ENCODE results near the gene OR2A25. TPM values are rescaled to one million over a fixed set of nuclear protein-coding genes. Genes with fewer than 3 reads are reported as not detected.
"Not testable (repeated sequence)": the region's sequence is repeated elsewhere in the genome, so short reads cannot be mapped to it uniquely, and the experiment has no call there.

Gene OR2A25
- total RNA-seq, 2 experiments from 2014 or later = not detected

- H3K4me3 Mint-ChIP-seq = no peak overlapping the region
- DNase-seq = no peak
- no peaks in the 10 kb centered on the region for H3K4me1 Mint-ChIP-seq
- H3K27me3 Mint-ChIP-seq = peaks cover 10% of the 10 kb centered on the region
- POLR2A ChIA-PET = no interaction called here
- H3K36me3 Mint-ChIP-seq (ENCODE audit: low read depth) = no peaks in the 10 kb centered on the region
- CTCF ChIA-PET = no interaction called here
- no peaks in the 10 kb centered on the region for H3K9me3 Mint-ChIP-seq
- no peak overlapping the region for H3K27ac Mint-ChIP-seq
Measured at GRCh38 chr7:144037414-144038035, 32.1 kb upstream of the OR2A25 start.

GRCh38 chr7:144038887-144039286, 30.7 kb upstream of the OR2A25 start:
- peaks cover 6% of the 10 kb centered on the region for H3K27me3 Mint-ChIP-seq
- no peak overlapping the region for H3K4me3 Mint-ChIP-seq
- DNase-seq = no peak
- POLR2A ChIA-PET = no interaction called here
- no peaks in the 10 kb centered on the region for H3K9me3 Mint-ChIP-seq
- CTCF ChIA-PET = no interaction called here
- H3K27ac Mint-ChIP-seq = no peak overlapping the region
- no peaks in the 10 kb centered on the region for H3K4me1 Mint-ChIP-seq
- no peaks in the 10 kb centered on the region for H3K36me3 Mint-ChIP-seq (ENCODE audit: low read depth)

GRCh38 chr7:144048648-144049047, 21.0 kb upstream of the OR2A25 start, which contains the start of gene OR2A5:
OR2A5 (plus strand) TSS chr7:144048948; CDS start chr7:144050402, 1,454 bp downstream.
- DNase-seq = no peak
- H3K27me3 Mint-ChIP-seq = peaks cover 7% of the 10 kb centered on the region
- no peak within 1 kb of the TSS for H3K27ac Mint-ChIP-seq
- H3K9me3 Mint-ChIP-seq = no peaks in the 10 kb centered on the region
- H3K4me3 Mint-ChIP-seq = no peak within 1 kb of the TSS
- H3K4me1 Mint-ChIP-seq = no peaks in the 10 kb centered on the region
- ChIA-PET POLR2A (no interaction called here), CTCF (no interaction called here)
- no peaks in the 10 kb centered on the region for H3K36me3 Mint-ChIP-seq (ENCODE audit: low read depth)

GRCh38 chr7:144049491-144049890, 20.1 kb upstream of the OR2A25 start:
- Mint-ChIP-seq H3K36me3 (ENCODE audit: low read depth) (no peaks in the 10 kb centered on the region), H3K27ac (no peak overlapping the region), H3K4me3 (no peak overlapping the region), H3K4me1 (no peaks in the 10 kb centered on the region), H3K9me3 (no peaks in the 10 kb centered on the region), H3K27me3 (peaks cover 11% of the 10 kb centered on the region)
- DNase-seq = no peak
- CTCF ChIA-PET = no interaction called here
- POLR2A ChIA-PET = no interaction called here

GRCh38 chr7:144050093-144050492, 19.5 kb upstream of the OR2A25 start:
- H3K4me1 Mint-ChIP-seq = no peaks in the 10 kb centered on the region

GRCh38 chr7:144050884-144051283, 18.7 kb upstream of the OR2A25 start:
- H3K9me3 Mint-ChIP-seq; DNase-seq; H3K36me3 Mint-ChIP-seq (ENCODE audit: low read depth); CTCF ChIA-PET; H3K4me1 Mint-ChIP-seq; H3K4me3 Mint-ChIP-seq; POLR2A ChIA-PET; H3K27ac Mint-ChIP-seq: not testable (repeated sequence)
- H3K27me3 Mint-ChIP-seq = peaks cover 13% of the 10 kb centered on the region

More at GRCh38 chr7:144050093-144050492, 19.5 kb upstream of the OR2A25 start:
- H3K9me3 Mint-ChIP-seq = no peaks in the 10 kb centered on the region
- ChIA-PET CTCF (no interaction called here), POLR2A (no interaction called here)
- H3K27me3 Mint-ChIP-seq = peaks cover 11% of the 10 kb centered on the region
- H3K4me3 Mint-ChIP-seq = no peak overlapping the region
- H3K27ac Mint-ChIP-seq = no peak overlapping the region
- H3K36me3 Mint-ChIP-seq (ENCODE audit: low read depth) = no peaks in the 10 kb centered on the region
- no peak for DNase-seq

GRCh38 chr7:144057954-144058353, 11.7 kb upstream of the OR2A25 start:
- POLR2A ChIA-PET = no interaction called here
- no peaks in the 10 kb centered on the region for H3K4me1 Mint-ChIP-seq
- H3K9me3 Mint-ChIP-seq = no peaks in the 10 kb centered on the region
- CTCF ChIA-PET = no interaction called here
- no peak for DNase-seq
- peaks cover 9% of the 10 kb centered on the region for H3K27me3 Mint-ChIP-seq
- H3K27ac Mint-ChIP-seq = no peak overlapping the region
- H3K4me3 Mint-ChIP-seq = no peak overlapping the region
- H3K36me3 Mint-ChIP-seq (ENCODE audit: low read depth) = no peaks in the 10 kb centered on the region

GRCh38 chr7:144063710-144064109, 5.9 kb upstream of the OR2A25 start:
- no peaks in the 10 kb centered on the region for H3K9me3 Mint-ChIP-seq
- ChIA-PET POLR2A (no interaction called here), CTCF (interaction anchor here (1.4 kb wide), 1 partner anchor 64 kb away, joined by 3 read pairs; no protein-coding TSS in a partner anchor)
- no peak for DNase-seq
- H3K4me3 Mint-ChIP-seq = no peak overlapping the region
- no peaks in the 10 kb centered on the region for H3K36me3 Mint-ChIP-seq (ENCODE audit: low read depth)
- H3K27me3 Mint-ChIP-seq = peaks cover 23% of the 10 kb centered on the region
- H3K27ac Mint-ChIP-seq = no peak overlapping the region
- no peaks in the 10 kb centered on the region for H3K4me1 Mint-ChIP-seq

GRCh38 chr7:144069953-144070352, 342 bp downstream of the OR2A25 start:
- no peaks in the 10 kb centered on the region for H3K4me1 Mint-ChIP-seq
- H3K4me3 Mint-ChIP-seq = no peak overlapping the region
- ChIA-PET CTCF (no interaction called here), POLR2A (no interaction called here)
- peaks cover 25% of the 10 kb centered on the region for H3K27me3 Mint-ChIP-seq
- DNase-seq = no peak
- no peaks in the 10 kb centered on the region for H3K36me3 Mint-ChIP-seq (ENCODE audit: low read depth)
- no peaks in the 10 kb centered on the region for H3K9me3 Mint-ChIP-seq
- H3K27ac Mint-ChIP-seq = no peak overlapping the region

- H3K4me3 Mint-ChIP-seq = no peak overlapping the region
- no peak overlapping the region for H3K27ac Mint-ChIP-seq
- peaks cover 3% of the 10 kb centered on the region for H3K27me3 Mint-ChIP-seq
- H3K9me3 Mint-ChIP-seq = no peaks in the 10 kb centered on the region
- no peaks in the 10 kb centered on the region for H3K36me3 Mint-ChIP-seq (ENCODE audit: low read depth)
- no peak for DNase-seq
- no peaks in the 10 kb centered on the region for H3K4me1 Mint-ChIP-seq
- POLR2A ChIA-PET = no interaction called here
- CTCF ChIA-PET = no interaction called here
Measured at GRCh38 chr7:144074374-144074773, 4.8 kb downstream of the OR2A25 start.

GRCh38 chr7:144085978-144086377, 16.4 kb downstream of the OR2A25 start, which contains the start of gene OR2A12:
OR2A12 (plus strand) TSS chr7:144086278; CDS start chr7:144095108, 8,830 bp downstream.
- no peaks in the 10 kb centered on the region for H3K9me3 Mint-ChIP-seq
- H3K4me3 Mint-ChIP-seq = no peak within 1 kb of the TSS
- CTCF ChIA-PET = no interaction called here
- DNase-seq = no peak
- no peak within 1 kb of the TSS for H3K27ac Mint-ChIP-seq
- no peaks in the 10 kb centered on the region for H3K27me3 Mint-ChIP-seq
- no peaks in the 10 kb centered on the region for H3K36me3 Mint-ChIP-seq (ENCODE audit: low read depth)
- H3K4me1 Mint-ChIP-seq = no peaks in the 10 kb centered on the region
- POLR2A ChIA-PET = no interaction called here

- no peak for DNase-seq
- Mint-ChIP-seq H3K4me1 (no peaks in the 10 kb centered on the region), H3K36me3 (ENCODE audit: low read depth) (no peaks in the 10 kb centered on the region), H3K27me3 (peaks cover under 1% of the 10 kb centered on the region), H3K27ac (no peak overlapping the region), H3K4me3 (no peak overlapping the region), H3K9me3 (peaks cover 2% of the 10 kb centered on the region)
- POLR2A ChIA-PET = no interaction called here
- CTCF ChIA-PET = no interaction called here
Measured at GRCh38 chr7:144086730-144087129, 17.1 kb downstream of the OR2A25 start.

GRCh38 chr7:144087230-144087629, 17.6 kb downstream of the OR2A25 start:
- peaks cover 2% of the 10 kb centered on the region for H3K9me3 Mint-ChIP-seq
- POLR2A ChIA-PET = no interaction called here

GRCh38 chr7:144090667-144091066, 21.1 kb downstream of the OR2A25 start:
- POLR2A ChIA-PET = no interaction called here
- peaks cover 2% of the 10 kb centered on the region for H3K9me3 Mint-ChIP-seq
- H3K27me3 Mint-ChIP-seq = peaks cover 5% of the 10 kb centered on the region
- no peak for DNase-seq
- CTCF ChIA-PET = no interaction called here
- H3K27ac Mint-ChIP-seq = no peak overlapping the region
- no peaks in the 10 kb centered on the region for H3K36me3 Mint-ChIP-seq (ENCODE audit: low read depth)
- no peak overlapping the region for H3K4me3 Mint-ChIP-seq
- no peaks in the 10 kb centered on the region for H3K4me1 Mint-ChIP-seq

More at GRCh38 chr7:144087230-144087629, 17.6 kb downstream of the OR2A25 start:
- H3K4me3 Mint-ChIP-seq = no peak overlapping the region
- no peaks in the 10 kb centered on the region for H3K4me1 Mint-ChIP-seq
- CTCF ChIA-PET = no interaction called here
- no peak for DNase-seq
- no peak overlapping the region for H3K27ac Mint-ChIP-seq
- H3K36me3 Mint-ChIP-seq (ENCODE audit: low read depth) = no peaks in the 10 kb centered on the region
- H3K27me3 Mint-ChIP-seq = peaks cover 5% of the 10 kb centered on the region

Measured in activated CD4-positive, alpha-beta T cell treated with anti-CD3 and anti-CD28 coated beads, Interleukin-2, amount 10 ng/mL, durations not matched to agents 7 days and 5 days (primary cell).